Duodenal mucosa (tissue), 2 donors: ENCODE data around the gene BHLHE40.
A peak's percentile ranks its signal among the peaks of the same experiment; 100 is the strongest.

Source experiments
- H3K27ac ChIP-seq: one replicate; pipeline ENCODE4 v1.7.0; 2013; ENCODE audit warnings: low read depth, low read length
- H3K27me3 ChIP-seq, 2 donors: one replicate each; pipeline ENCODE4 v1.7.0; 2013; ENCODE audit warnings: low read length in 2 of 2, control low read depth in 1 of 2; ENCODE audit not compliant: insufficient read depth in 2 of 2, control insufficient read depth in 1 of 2
- H3K36me3 ChIP-seq, 2 donors: one replicate each; pipeline ENCODE4 v1.7.0; 2013; ENCODE audit warnings: low read length in 2 of 2, control low read depth in 1 of 2; ENCODE audit not compliant: insufficient read depth in 2 of 2, control insufficient read depth in 1 of 2
- H3K4me1 ChIP-seq, 2 donors: one replicate each; pipeline ENCODE4 v1.7.0; 2013; ENCODE audit warnings: low read length in 2 of 2, control low read depth in 1 of 2; ENCODE audit not compliant: insufficient read depth in 2 of 2, control insufficient read depth in 1 of 2
- H3K4me3 ChIP-seq, 2 donors: one replicate each; pipeline ENCODE4 v1.7.0; 2013; ENCODE audit warnings: low read length in 2 of 2, low read depth in 1 of 2
- H3K9ac ChIP-seq, 2 donors: one replicate each; pipeline ENCODE4 v1.7.0; 2013; ENCODE audit warnings: low read length in 2 of 2, low read depth in 1 of 2
- H3K9me3 ChIP-seq, 2 donors: one replicate each; pipeline ENCODE4 v1.7.0; 2013; ENCODE audit warnings: low read length in 2 of 2, control low read depth in 1 of 2; ENCODE audit not compliant: control insufficient read depth in 1 of 2

BHLHE40 gene

DNA sequence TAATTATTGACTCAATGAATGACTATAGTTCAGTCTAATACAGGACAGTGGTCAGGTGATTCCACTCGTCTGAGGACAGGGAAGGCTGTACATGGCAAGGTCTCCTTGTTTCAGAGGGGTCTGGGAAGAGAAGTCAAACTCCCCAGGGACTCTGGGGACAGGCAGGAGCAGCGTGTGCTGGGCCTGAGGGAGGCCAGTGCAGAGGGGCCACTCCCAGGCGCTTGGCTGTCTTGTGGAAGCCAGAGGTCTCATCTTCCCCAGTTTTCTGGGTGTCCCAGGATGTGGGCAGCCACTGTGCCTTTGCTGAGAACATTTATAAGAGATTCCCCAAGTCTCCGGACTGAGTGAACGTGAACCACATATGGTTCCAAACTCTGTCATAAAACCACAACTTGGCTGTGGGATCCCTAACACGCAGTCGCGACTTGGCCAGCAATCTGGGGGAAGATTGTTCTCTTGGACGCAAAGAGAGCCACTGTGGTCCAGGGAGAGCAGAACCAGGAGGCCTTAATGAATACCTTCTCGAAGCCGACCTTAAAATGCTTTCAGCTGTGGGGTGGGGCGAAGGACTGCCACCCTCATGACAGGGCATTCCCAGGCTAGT, 30.4 kb downstream of the BHLHE40 start:
- Histone ChIP-seq H3K36me3 (no peaks in the 10 kb centered on the region), H3K4me1 (peaks cover 31 to 32% of the 10 kb centered on the region in 2 donors), H3K4me3 (no peak overlapping the region), H3K27me3 (no peaks in the 10 kb centered on the region), H3K27ac (no peak overlapping the region), H3K9ac (no peak overlapping the region), H3K9me3 (no peaks in the 10 kb centered on the region)

DNA sequence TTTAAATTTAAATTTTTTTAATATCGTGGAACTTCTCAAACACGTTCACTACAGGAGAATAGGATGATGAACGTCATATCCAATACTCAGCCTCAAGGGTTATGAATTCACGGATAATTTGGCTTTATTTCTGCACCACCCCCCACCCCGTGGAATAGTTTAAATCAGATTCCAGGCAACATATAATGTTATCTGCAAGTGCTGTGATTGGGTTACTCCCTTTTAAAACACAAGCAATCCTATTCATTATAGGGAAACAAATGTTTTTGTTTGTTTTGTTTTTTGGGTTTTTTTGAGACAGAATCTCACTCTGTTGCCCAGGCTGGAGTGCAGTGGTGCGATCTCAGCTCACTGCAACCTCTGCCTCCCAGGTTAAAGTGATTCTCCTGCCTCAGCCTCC, 30.9 kb downstream of the BHLHE40 start:
- Histone ChIP-seq H3K4me1 (peaks cover 32% of the 10 kb centered on the region in 2 donors), H3K27ac (no peak overlapping the region)

DNA sequence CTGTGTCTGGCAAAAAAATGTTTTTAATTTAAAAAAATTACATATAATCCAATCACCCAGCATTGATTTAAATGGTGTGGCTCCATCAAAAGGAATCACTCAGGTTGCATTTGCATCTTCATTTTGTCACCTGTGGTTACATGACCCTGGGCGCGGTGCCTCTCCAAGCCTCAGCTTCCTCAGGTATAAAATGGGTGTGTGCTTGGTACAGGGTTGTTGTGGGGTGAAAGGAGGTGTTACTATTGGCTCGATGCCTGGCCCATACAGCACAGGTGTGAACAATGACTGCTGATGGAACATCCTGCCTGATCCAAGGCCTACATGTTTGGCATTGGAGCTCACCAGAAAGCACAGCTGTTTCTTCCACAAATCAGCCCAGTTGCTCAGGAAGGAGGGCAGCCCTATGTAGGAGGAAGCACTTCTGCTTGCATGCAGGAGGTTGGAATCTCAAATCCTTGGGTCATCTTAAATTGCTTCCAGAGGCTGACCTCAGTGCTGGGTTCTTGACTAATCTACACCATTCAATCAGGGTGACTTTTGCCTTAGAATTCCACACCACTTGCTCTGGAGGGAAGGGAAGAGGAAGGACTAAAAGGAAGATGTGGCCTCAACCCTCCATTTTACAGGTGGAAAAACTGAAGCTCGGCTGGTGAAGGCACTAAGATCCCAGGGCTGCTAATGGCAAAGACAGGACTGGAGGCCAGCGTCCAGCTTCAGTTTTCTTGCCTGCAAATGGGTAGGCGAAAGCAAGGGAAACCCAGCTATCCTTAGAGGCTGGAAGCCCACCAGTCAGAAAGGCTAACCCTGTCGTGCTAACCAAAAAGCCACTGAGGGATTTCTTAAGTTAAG, 31.7 kb downstream of the BHLHE40 start:
- H3K4me3 ChIP-seq = no peak overlapping the region
- no peak overlapping the region for H3K9ac ChIP-seq
- peaks cover 32 to 33% of the 10 kb centered on the region in 2 donors for H3K4me1 ChIP-seq
- no peaks in the 10 kb centered on the region for H3K36me3 ChIP-seq
- H3K9me3 ChIP-seq = no peaks in the 10 kb centered on the region
- no peak overlapping the region for H3K27ac ChIP-seq
- H3K27me3 ChIP-seq = no peaks in the 10 kb centered on the region

More for the DNA sequence above, 30.9 kb downstream of the BHLHE40 start:
- H3K36me3 ChIP-seq = no peaks in the 10 kb centered on the region
- H3K4me3 ChIP-seq = no peak overlapping the region
- H3K9ac ChIP-seq = no peak overlapping the region
- H3K27me3 ChIP-seq = no peaks in the 10 kb centered on the region
- H3K9me3 ChIP-seq = no peaks in the 10 kb centered on the region

DNA sequence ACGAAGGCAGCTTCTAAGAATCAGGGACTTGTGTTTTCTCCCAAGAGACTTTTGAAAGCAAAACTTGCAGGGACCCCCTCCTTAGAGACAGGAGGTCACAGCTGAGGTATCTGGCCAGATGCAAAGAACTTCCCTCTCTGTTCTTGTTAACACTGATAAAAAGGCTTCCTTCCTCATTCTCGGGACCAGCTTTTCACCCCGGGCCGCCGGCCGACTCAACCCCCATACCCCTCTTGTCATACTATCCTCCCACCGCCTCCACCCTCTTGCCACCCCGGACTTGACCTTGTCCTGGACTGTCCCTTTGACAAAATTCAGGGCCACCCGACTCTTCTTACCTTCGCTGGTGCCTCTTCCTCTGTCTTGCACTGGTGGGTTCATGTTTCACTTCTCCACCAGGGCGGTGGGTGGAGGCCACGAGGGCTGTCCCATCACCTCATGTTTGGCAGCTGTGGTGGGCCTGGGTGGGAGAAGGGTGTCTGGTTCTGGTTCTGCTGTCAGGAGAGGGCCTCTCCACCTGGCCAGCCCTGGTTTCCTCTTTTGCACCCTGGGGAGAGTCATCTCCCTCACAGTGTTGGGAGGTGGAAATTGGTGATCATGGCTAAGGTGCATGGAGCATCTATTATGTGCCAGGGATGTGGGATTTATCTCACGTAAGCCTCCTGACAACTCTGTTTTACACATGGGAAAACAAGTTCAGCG, 32.5 kb downstream of the BHLHE40 start:
- Histone ChIP-seq H3K36me3 (no peaks in the 10 kb centered on the region), H3K27ac (no peak overlapping the region), H3K4me1 (peaks cover 38 to 41% of the 10 kb centered on the region in 2 donors), H3K9me3 (no peaks in the 10 kb centered on the region), H3K27me3 (no peaks in the 10 kb centered on the region), H3K9ac (no peak overlapping the region), H3K4me3 (no peak overlapping the region)

DNA sequence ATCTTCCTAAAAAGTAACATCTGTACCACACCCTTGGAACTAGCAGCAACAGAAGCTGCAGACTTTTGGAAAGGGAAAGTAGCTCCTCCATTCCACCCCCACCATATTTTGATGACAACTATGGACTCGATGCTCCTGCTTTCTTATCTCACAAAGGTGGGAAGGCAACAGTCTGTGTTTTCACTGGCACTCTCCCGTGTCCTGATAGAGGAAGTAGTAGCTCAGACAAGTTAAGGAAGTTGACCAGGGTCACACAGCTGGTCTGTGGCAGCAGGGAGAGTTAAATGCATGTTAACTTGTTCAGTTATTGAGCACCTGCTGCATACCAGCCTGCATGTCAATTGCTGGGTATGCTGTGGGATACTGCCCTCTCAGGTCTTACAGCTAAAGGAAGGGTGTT, 33.1 kb downstream of the BHLHE40 start:
- Histone ChIP-seq H3K27ac (no peak overlapping the region), H3K27me3 (no peaks in the 10 kb centered on the region), H3K9ac (no peak overlapping the region), H3K4me1 (peaks cover 43 to 48% of the 10 kb centered on the region in 2 donors), H3K9me3 (no peaks in the 10 kb centered on the region), H3K36me3 (no peaks in the 10 kb centered on the region), H3K4me3 (no peak overlapping the region)

DNA sequence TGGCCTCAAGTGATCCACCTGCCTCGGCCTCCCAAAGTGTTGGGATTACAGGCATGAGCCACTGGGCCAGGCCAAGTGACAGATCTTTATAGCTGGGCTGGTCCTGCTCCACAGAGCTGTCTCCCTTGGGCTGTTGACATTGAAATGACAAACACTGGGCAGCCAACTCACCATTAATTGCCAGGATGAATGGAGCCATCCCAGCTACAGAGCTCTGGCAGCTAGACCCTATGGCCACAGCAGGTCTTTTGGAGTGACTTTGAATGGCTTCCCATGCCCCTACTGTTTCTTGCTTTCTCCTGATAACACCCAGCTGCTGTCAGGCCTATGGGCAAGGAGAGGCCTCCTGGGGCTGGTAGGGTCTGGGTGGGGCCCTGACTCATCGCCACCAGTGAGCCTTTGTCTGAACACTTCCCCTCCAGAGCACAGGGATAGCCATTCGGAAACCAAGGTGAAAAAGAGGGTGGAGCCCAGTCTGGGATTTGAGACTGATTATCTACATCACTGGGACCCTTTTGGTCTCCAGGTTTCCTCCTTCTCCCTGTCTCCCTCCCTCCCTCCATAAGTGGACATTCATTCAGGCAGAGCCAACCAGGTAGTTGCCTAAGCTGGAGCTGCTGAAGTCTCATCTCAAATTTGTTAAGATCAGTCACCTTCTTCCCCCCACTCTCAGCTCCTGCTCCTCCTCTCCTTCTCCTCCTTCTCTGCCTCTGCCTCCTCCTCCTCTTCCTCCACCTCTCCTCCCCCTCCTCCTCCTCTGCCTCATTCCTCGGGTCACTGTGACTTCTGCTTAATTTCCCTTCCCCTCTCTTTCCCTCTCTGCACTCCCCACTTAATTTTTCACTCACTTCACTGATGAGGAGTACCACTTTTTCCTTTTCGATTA, 34.0 kb downstream of the BHLHE40 start:
- Histone ChIP-seq H3K4me3 (no peak overlapping the region), H3K27ac (no peak overlapping the region), H3K36me3 (no peaks in the 10 kb centered on the region), H3K27me3 (no peaks in the 10 kb centered on the region), H3K4me1 (peaks cover 52 to 55% of the 10 kb centered on the region in 2 donors), H3K9me3 (no peaks in the 10 kb centered on the region), H3K9ac (no peak overlapping the region)

DNA sequence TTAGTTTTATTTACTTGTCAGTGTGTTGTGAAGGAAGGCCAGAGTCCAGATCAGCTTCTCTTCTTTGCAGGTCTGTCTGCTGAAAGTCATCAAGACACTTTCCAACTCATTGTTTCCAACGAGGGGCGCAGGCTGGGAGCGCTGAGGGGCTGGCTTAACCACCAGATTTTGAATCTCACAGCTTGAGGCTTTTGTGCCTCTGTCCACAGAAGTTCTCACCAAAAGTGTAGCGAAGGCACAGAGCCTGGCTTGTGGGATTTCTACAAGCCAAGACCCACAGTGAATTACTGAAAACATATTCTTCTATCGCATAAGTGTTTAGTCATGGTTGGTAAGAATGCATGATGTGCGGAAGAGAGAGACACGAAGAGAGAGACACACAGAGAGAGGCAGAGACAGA, 35.2 kb downstream of the BHLHE40 start:
- Histone ChIP-seq H3K36me3 (no peaks in the 10 kb centered on the region), H3K4me3 (no peak overlapping the region), H3K27me3 (no peaks in the 10 kb centered on the region), H3K4me1 (peaks cover 58 to 65% of the 10 kb centered on the region in 2 donors), H3K9me3 (no peaks in the 10 kb centered on the region), H3K27ac (no peak overlapping the region), H3K9ac (no peak overlapping the region)

DNA sequence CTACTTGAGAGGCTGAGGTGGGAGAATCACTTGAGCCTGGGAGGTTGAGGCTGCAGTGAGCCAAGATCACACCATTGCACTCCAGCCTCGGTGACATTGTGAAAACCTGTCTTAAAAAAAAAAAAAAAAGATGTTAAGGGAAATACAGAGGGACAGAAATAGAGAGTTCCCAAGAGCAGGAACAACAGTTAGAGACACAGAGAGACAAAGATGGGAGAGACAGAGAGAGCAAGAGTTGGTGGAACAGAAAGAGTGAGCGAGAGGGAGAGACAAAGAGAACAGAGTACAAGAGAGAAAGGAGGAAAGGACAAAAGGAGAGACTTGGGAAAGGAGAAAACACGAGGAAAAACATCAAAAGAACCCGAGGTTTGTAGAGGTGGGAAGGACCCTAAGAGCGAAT, 35.8 kb downstream of the BHLHE40 start:
- no peak overlapping the region for H3K27ac ChIP-seq
- H3K9me3 ChIP-seq = no peaks in the 10 kb centered on the region
- peaks cover 58 to 72% of the 10 kb centered on the region in 2 donors for H3K4me1 ChIP-seq
- no peaks in the 10 kb centered on the region for H3K36me3 ChIP-seq
- no peaks in the 10 kb centered on the region for H3K27me3 ChIP-seq
- no peak overlapping the region for H3K4me3 ChIP-seq
- H3K9ac ChIP-seq = no peak overlapping the region

DNA sequence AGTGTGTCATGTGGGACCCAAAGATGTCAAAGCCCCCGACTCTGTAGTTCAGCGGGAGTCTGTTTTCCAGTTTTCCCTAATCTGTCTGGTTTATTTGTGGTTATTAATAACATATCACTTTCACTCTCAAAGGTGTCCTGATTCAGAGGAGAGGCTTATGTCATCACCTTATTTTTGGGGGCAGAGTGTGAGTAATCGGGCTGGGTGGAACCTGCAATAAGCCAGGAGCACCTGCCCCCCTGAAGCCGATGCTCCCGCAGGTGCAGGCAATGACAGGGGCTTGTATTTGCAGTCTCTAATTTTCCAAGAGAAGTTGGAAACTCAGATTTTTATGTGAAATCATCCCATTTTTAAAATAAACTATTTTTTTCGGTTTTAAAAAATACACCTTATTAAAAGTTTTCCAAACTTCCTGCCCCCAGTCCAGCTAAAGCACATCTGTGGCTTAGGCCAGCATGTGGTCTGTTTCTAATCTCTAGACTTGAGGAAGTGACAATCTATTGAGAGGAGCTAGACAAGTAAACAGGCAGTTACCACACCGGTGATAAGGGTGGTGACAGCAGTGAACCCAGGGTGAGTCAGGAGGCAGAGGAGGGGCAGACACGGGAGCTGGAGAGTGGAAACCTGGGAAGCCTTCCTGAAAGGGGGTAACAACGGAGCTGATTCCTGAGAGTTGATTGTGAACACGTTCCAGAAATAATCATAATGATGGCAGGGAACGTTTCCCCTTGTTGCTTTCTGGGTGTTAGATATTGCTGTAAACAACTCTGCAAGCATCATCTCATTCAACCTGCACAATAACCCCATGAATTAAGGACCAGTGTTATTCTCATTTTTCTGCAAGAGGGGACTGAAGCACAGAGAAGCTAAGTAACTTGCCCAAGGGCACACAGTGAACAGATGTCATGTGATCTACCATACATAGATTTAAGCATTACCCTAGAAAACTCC, 37.2 kb downstream of the BHLHE40 start:
- Histone ChIP-seq H3K27ac (no peak overlapping the region), H3K9ac (peak overlapping the region in 1 of 2 donors; percentile 33), H3K4me3 (no peak overlapping the region)

More for the DNA sequence above, 37.2 kb downstream of the BHLHE40 start:
- Histone ChIP-seq H3K9me3 (no peaks in the 10 kb centered on the region), H3K4me1 (peaks cover 49 to 65% of the 10 kb centered on the region in 2 donors), H3K36me3 (no peaks in the 10 kb centered on the region), H3K27me3 (no peaks in the 10 kb centered on the region)
